Neural cell (in vitro differentiated cells): ENCODE data around the gene NR2E1. TPM values are rescaled to one million over a fixed set of nuclear protein-coding genes. Genes with fewer than 3 reads are reported as not detected.
A peak's percentile ranks its signal among the peaks of the same experiment; 100 is the strongest.

ENCODE experiments used
- H2AFZ ChIP-seq: fragments of 200-600, 300-800 bp; sonication (generic), shearing (Covaris generic); 2 replicates; pipeline ENCODE4 v1.6.0; 2014; ENCODE audit warnings: low read depth, mild to moderate bottlenecking, antibody characterized with exemption, low read length, moderate library complexity
- H3F3A ChIP-seq: fragments of 200-600 bp; shearing (Covaris generic); 2 replicates; pipeline ENCODE4 v1.6.1; 2016; ENCODE audit warnings: mild to moderate bottlenecking, moderate library complexity, mixed read lengths, antibody characterized with exemption, low read length; ENCODE audit not compliant: insufficient read depth, poor library complexity, severe bottlenecking
- H3K27ac ChIP-seq: fragments of 200-600, 300-800 bp; sonication (generic), shearing (Covaris generic); 2 replicates; pipeline ENCODE4 v1.5.1; 2014; ENCODE audit warnings: mild to moderate bottlenecking, low read length, moderate library complexity
- H3K27me3 ChIP-seq: fragments of 300-800, 200-600 bp; sonication (generic), shearing (Covaris generic); 2 replicates; pipeline ENCODE4 v1.6.0; 2014; ENCODE audit warnings: mild to moderate bottlenecking, low read depth, low read length, moderate library complexity; ENCODE audit not compliant: insufficient read depth
- H3K36me3 ChIP-seq: fragments of 300-800, 200-600 bp; sonication (generic), shearing (Covaris generic); 2 replicates; pipeline ENCODE4 v1.5.1; 2014; ENCODE audit warnings: mild to moderate bottlenecking, antibody characterized with exemption, low read length, moderate library complexity; ENCODE audit not compliant: insufficient read depth
- H3K4me2 ChIP-seq: fragments of 300-800, 200-600 bp; sonication (generic), shearing (Covaris generic); 2 replicates; pipeline ENCODE4 v1.6.0; 2014; ENCODE audit warnings: mild to moderate bottlenecking, low read length
- H3K4me3 ChIP-seq: fragments of 300-800, 200-600 bp; sonication (generic), shearing (Covaris generic); 2 replicates; pipeline ENCODE4 v1.5.1; 2014; ENCODE audit warnings: mild to moderate bottlenecking, low read length, moderate library complexity
- H3K79me2 ChIP-seq: fragments of 200-600 bp; shearing (Covaris generic); replicated peaks from 2 replicates; pipeline ENCODE4 v1.6.0; 2014; ENCODE audit warnings: mild to moderate bottlenecking, low read length, moderate library complexity; ENCODE audit not compliant: insufficient read depth
- H3K9ac ChIP-seq: fragments of 300-800, 200-600 bp; sonication (generic), shearing (Covaris generic); 2 replicates; pipeline ENCODE4 v1.6.1; 2016; ENCODE audit warnings: mild to moderate bottlenecking, low read length, mixed read lengths
- H3K9me2 ChIP-seq: fragments of 200-600 bp; shearing (Covaris generic); 2 replicates; pipeline ENCODE4 v1.6.1; 2016; ENCODE audit warnings: mild to moderate bottlenecking, low read length, mixed read lengths; ENCODE audit not compliant: insufficient read depth
- H3K9me3 ChIP-seq: fragments of 200-600, 300-800 bp; sonication (generic), shearing (Covaris generic); 2 replicates; pipeline ENCODE4 v1.6.1; 2016; ENCODE audit warnings: mild to moderate bottlenecking, mixed run types, low read length, moderate library complexity, mixed read lengths
- H4K20me1 ChIP-seq: fragments of 200-600 bp; shearing (Covaris generic); 2 replicates; pipeline ENCODE4 v1.6.1; 2016; ENCODE audit warnings: mild to moderate bottlenecking, mixed run types; ENCODE audit not compliant: insufficient read depth
- CTCF ChIP-seq: fragments of 450-650 bp; IDR thresholded peaks from 2 replicates; pipeline ENCODE4 v1.5.1; 2014; ENCODE audit warnings: antibody characterized with exemption, mild to moderate bottlenecking, moderate library complexity; ENCODE audit not compliant: poor library complexity, severe bottlenecking
- EP300 ChIP-seq: fragments of 450-650 bp; conservative IDR thresholded peaks from 2 replicates; pipeline ENCODE4 v1.6.1; 2014; ENCODE audit warnings: antibody characterized with exemption, mild to moderate bottlenecking, moderate library complexity; ENCODE audit not compliant: poor library complexity, severe bottlenecking
- EZH2 ChIP-seq: fragments of 200-600, 300-800 bp; shearing (Covaris generic), sonication (generic); IDR thresholded peaks from 2 replicates; pipeline ENCODE4 v1.6.1; 2014; ENCODE audit warnings: antibody characterized with exemption, low read length, borderline replicate concordance, mild to moderate bottlenecking; ENCODE audit not compliant: insufficient read depth, poor library complexity, severe bottlenecking
- MXI1 ChIP-seq: fragments of 450-650 bp; conservative IDR thresholded peaks from 2 replicates; pipeline ENCODE4 v1.6.1; 2014; ENCODE audit warnings: antibody characterized with exemption, mild to moderate bottlenecking; ENCODE audit not compliant: poor library complexity, severe bottlenecking
- POLR2AphosphoS5 ChIP-seq: IDR thresholded peaks from 2 replicates; pipeline ENCODE4 v1.6.1; 2012
- RAD21 ChIP-seq: fragments of 450-650 bp; conservative IDR thresholded peaks from 2 replicates; pipeline ENCODE4 v1.6.1; 2014; ENCODE audit warnings: antibody characterized with exemption, mild to moderate bottlenecking, moderate library complexity
- REST ChIP-seq: IDR thresholded peaks from 2 replicates; pipeline ENCODE4 v1.6.1; 2012; ENCODE audit warnings: borderline replicate concordance
- SMC3 ChIP-seq: fragments of 450-650 bp; conservative IDR thresholded peaks from 2 replicates; pipeline ENCODE4 v1.6.1; 2014; ENCODE audit warnings: antibody characterized with exemption, mild to moderate bottlenecking, moderate library complexity; ENCODE audit not compliant: poor library complexity
- TAF1 ChIP-seq: IDR thresholded peaks from 2 replicates; pipeline ENCODE4 v1.6.1; 2012; ENCODE audit warnings: low read depth
- polyA plus RNA-seq: library from polyadenylated mRNA; depleted of rRNA; stranded (reverse); fragments of >200 nt; gene quantifications from 2 replicates; pipeline ENCODE4 v1.2.3, GENCODE V29; 2014

NR2E1 gene
- polyA plus RNA-seq, 1 donor from 2014 or later = 1.3 TPM

GRCh38 chr6:108168501-108169463 is 3.0 kb downstream of the NR2E1 start:
- no peaks in the 10 kb centered on the region for H4K20me1 ChIP-seq
- H3K9ac ChIP-seq = no peak overlapping the region
- no peaks in the 10 kb centered on the region for H3K9me3 ChIP-seq
- H3K79me2 ChIP-seq = peaks cover 44% of the 10 kb centered on the region
- no peaks in the 10 kb centered on the region for H3K9me2 ChIP-seq
- no peak overlapping the region for H3K27ac ChIP-seq
- H2AFZ ChIP-seq = no peak overlapping the region
- H3F3A ChIP-seq = no peaks in the 10 kb centered on the region
- TF ChIP-seq TAF1 = no peak
- peak; percentile 29 for TF ChIP-seq POLR2AphosphoS5
- TF ChIP-seq SMC3 = no peak
- no peak for TF ChIP-seq REST
- TF ChIP-seq CTCF = no peak
- TF ChIP-seq EP300 = no peak
- TF ChIP-seq EZH2 = peak; percentile 45
- no peak for TF ChIP-seq RAD21
- TF ChIP-seq MXI1 = no peak
- H3K36me3 ChIP-seq = no peaks in the 10 kb centered on the region
- H3K27me3 ChIP-seq = peaks cover 100% of the 10 kb centered on the region
- H3K4me3 ChIP-seq = peak overlapping the region; percentile 33
- no peak overlapping the region for H3K4me2 ChIP-seq

- Histone ChIP-seq H3F3A (no peaks in the 10 kb centered on the region), H3K36me3 (no peaks in the 10 kb centered on the region), H3K27ac (no peak overlapping the region), H3K79me2 (peaks cover 41% of the 10 kb centered on the region), H3K27me3 (peaks cover 100% of the 10 kb centered on the region), H4K20me1 (no peaks in the 10 kb centered on the region), H3K9ac (no peak overlapping the region), H3K4me2 (no peak overlapping the region), H3K9me2 (no peaks in the 10 kb centered on the region), H2AFZ (no peak overlapping the region), H3K9me3 (peaks cover 6% of the 10 kb centered on the region), H3K4me3 (no peak overlapping the region)
- TF ChIP-seq MXI1 = no peak
- TF ChIP-seq EZH2 = peak; percentile 69
Observed at GRCh38 chr6:108169464-108170331, 3.9 kb downstream of the NR2E1 start.
